Measurements from ENCODE around the gene GFOD1.

GFOD1 gene

GRCh38 chr6:13348334-13349113 is 138.9 kb downstream of the GFOD1 start:
- no peak for DNase-seq (ENCODE audit: low spot score)
- no peak overlapping the region for H3K27ac ChIP-seq
- TF ChIP-seq CTCF (IDR thresholded peaks at IDR 0.05), result no peak
- H3K4me3 ChIP-seq, result no peak overlapping the region

DNA sequence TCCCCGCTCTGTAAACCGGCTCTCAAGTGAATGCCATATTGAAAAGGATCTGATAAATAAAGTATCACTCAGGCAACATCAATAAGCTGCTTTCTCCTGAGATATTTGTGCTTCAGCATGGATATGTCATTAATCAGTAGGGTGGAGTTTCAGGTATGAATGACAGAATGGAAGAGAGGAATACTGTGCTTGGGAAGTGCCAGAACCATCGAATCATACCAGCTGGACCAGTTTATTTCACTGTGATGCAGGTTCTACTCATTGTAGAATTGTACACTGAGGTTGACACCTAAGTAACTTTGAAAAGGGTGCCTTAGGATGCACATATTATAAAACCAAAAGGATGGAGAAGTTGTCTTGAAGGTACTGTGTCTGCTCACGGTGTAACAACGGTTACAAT is 141.2 kb downstream of the GFOD1 start:
- H3K4me3 ChIP-seq, result no peak overlapping the region
- no peak overlapping the region for H3K27ac ChIP-seq
- no peak for TF ChIP-seq CTCF (IDR thresholded peaks at IDR 0.05)
- DNase-seq (ENCODE audit: low spot score), result no peak

GRCh38 chr6:13342414-13343019 is 144.9 kb downstream of the GFOD1 start:
- DNase-seq (ENCODE audit: low spot score), result no peak
- H3K27ac ChIP-seq, result no peak overlapping the region
- H3K4me3 ChIP-seq, result no peak overlapping the region
- no peak for TF ChIP-seq CTCF (IDR thresholded peaks at IDR 0.05)

GRCh38 chr6:13339863-13340630 is 147.4 kb downstream of the GFOD1 start:
- H3K4me3 ChIP-seq, result no peak overlapping the region
- H3K27ac ChIP-seq, result no peak overlapping the region
- TF ChIP-seq CTCF (IDR thresholded peaks at IDR 0.05), result no peak
- DNase-seq (ENCODE audit: low spot score), result peak; percentile 62

GRCh38 chr6:13338038-13338437 is 149.4 kb downstream of the GFOD1 start:
- no peak overlapping the region for H3K27ac ChIP-seq
- TF ChIP-seq CTCF (IDR thresholded peaks at IDR 0.05), result no peak
- no peak for DNase-seq (ENCODE audit: low spot score)
- H3K4me3 ChIP-seq, result no peak overlapping the region

GRCh38 chr6:13336553-13336952 is 150.8 kb downstream of the GFOD1 start:
- no peak overlapping the region for H3K27ac ChIP-seq
- DNase-seq (ENCODE audit: low spot score), result no peak
- TF ChIP-seq CTCF (IDR thresholded peaks at IDR 0.05), result peak; percentile 87
- H3K4me3 ChIP-seq, result no peak overlapping the region
